ENCODE measurements around the gene RASSF5. TPM values are rescaled to one million over a fixed set of nuclear protein-coding genes. Genes with fewer than 3 reads are reported as not detected.
"Not testable (repeated sequence)": the region's sequence is repeated elsewhere in the genome, so short reads cannot be mapped to it uniquely, and the experiment has no call there.

Gene RASSF5
- total RNA-seq, 1 experiment from 2014 or later, result 0.68 TPM

- in situ Hi-C loops (cut with HindIII; ENCODE audit: low sequenced_read_pairs), result no loop called here
- no peak for DNase-seq (ENCODE audit: low spot score)
Measured at GRCh38 chr1:206578068-206578977, 71.0 kb downstream of the RASSF5 start.

DNA sequence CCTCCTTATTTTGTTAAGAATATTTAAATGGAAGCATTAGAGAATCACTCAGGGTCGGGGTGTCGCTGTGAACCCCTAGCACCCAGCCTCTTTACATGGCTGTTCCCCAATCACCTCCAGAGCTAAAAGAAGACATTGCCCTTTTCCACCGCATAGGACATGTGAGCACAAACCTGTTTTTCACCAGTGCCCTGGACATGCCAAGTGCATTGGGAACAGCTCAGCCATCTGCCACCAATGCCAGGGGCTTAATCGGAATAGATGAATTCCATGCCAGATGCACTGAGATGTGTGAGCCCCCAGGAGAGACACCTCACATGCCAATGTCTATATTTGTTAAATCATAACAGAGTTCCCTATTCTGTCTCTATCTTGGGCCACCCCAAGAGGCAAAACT is 71.6 kb downstream of the RASSF5 start:
- in situ Hi-C loops (cut with HindIII; ENCODE audit: low sequenced_read_pairs), result no loop called here
- DNase-seq (ENCODE audit: low spot score), result peak; percentile 15

DNA sequence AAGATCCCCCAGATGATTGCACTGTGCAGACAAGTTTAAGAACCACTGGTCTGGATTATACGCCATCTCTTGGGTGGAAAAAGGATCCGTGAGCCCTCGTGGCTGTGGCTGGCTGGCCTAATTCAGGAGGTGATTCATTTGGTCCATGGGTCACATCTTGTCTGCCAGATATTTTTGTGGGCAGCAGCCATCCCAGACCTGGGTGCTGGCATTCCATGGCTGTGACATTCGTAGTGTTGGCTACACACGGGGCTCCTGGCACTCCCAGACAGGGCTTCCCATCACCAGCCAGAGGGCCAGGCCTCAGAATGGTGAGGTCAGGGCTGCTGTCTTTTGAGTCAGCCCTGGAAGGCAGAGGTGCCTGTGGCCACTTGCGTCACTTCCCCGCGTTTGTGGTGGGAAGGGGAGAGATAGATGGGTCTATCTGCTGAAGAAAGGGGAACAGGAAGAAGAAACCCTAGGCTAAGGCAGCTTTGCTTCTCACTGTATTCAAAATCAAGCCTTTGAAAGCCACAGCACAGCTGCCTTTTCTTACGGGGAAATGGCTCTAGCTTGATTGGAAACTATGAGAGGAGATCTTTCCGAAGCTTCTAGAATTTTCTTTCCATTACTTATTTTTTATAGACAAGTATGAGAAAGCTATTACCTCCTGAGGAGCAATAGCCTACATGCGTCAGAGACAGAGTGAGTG is 72.6 kb downstream of the RASSF5 start:
- in situ Hi-C loops (cut with HindIII; ENCODE audit: low sequenced_read_pairs), result no loop called here
- no peak for DNase-seq (ENCODE audit: low spot score)

- in situ Hi-C loops (cut with HindIII; ENCODE audit: low sequenced_read_pairs), result no loop called here
- DNase-seq (ENCODE audit: low spot score), result no peak
Measured at GRCh38 chr1:206580438-206581113, 73.2 kb downstream of the RASSF5 start.

GRCh38 chr1:206581114-206581497 is 73.8 kb downstream of the RASSF5 start:
- DNase-seq (ENCODE audit: low spot score); in situ Hi-C loops (cut with HindIII; ENCODE audit: low sequenced_read_pairs): not testable (repeated sequence)

DNA sequence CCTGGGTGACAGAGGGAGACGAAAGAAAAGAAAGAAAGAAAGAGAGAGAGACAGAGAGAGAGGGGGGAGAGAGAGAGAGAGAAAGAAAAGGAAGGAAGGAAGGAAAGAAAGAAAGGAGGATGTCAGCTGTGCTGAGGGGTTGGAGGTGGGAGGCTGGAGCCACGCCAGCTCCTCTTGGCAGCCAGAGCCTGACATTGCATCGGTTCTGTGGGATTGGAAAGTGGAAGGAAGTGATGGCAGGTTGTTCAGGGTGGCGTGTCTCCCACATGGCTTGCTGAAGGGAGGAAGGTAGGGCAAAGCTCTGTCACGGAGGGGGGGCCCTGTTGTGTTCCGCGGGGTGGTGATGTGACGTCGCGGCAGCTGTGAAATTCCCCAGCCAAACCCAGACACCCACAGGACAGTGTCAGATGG is 74.2 kb downstream of the RASSF5 start:
- in situ Hi-C loops (cut with HindIII; ENCODE audit: low sequenced_read_pairs), result no loop called here
- no peak for DNase-seq (ENCODE audit: low spot score)

GRCh38 chr1:206582537-206582936 is 75.2 kb downstream of the RASSF5 start:
- DNase-seq (ENCODE audit: low spot score), result no peak
- in situ Hi-C loops (cut with HindIII; ENCODE audit: low sequenced_read_pairs), result no loop called here

GRCh38 chr1:206582971-206583706 is 75.8 kb downstream of the RASSF5 start:
- no peak for DNase-seq (ENCODE audit: low spot score)
- in situ Hi-C loops (cut with HindIII; ENCODE audit: low sequenced_read_pairs), result no loop called here

DNA sequence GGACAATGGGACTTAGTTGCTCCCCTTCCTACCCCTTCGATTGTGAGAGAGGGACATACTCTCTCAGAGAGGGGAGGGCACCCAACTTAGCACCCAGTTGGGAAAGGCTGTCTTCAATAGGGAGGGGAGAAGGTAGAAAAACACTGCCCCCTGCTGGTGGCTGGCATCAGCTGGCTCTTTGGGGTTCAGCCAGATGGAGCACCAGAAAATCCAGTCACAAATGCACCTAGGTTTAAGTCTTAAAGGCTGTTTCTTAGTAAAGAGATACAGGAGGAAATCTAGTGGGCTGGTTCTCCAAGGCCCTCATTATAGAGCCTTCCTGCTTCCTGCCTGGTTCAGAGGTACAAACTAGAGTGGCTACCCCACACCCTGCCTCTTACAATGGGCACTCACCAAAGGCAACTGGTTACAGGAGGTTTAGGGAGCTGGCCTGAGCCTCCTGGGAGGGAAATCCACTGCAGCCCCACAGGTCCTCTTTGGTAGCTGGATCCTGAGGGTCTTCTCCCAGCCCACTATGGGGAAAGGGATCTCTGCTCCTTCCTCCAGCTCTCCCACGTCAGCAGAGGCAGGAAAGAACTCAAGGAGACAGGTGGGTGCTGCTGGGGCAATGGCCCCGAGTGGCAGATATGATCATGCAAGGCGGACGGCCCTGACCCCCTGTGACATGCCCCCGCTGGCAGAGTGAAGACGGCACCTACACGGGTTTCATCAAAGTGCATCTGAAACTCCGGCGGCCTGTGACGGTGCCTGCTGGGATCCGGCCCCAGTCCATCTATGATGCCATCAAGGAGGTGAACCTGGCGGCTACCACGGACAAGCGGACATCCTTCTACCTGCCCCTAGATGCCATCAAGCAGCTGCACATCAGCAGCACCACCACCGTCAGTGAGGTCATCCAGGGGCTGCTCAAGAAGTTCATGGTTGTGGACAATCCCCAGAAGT is 76.6 kb downstream of the RASSF5 start:
- in situ Hi-C loops (cut with HindIII; ENCODE audit: low sequenced_read_pairs), result no loop called here
- DNase-seq (ENCODE audit: low spot score), result peak; percentile 76

DNA sequence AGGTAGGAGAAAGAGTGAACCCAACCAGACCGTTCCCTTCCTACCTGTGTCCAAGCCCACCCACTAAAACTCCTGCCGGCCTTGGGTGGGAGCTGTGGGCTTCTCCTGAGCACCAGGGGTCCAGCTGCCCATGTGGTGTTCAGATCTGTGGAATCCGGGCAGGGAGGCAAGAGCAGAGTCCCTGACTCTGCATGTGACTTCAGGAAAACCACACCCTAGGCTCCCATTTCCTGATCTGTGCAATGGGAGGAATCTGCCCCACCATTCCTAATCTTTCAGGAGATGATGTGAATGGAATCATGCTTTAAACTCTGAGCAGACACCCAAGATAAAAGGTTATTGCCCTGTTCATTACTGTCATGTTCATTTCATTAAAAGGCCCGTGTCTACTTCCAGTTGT is 77.4 kb downstream of the RASSF5 start:
- no peak for DNase-seq (ENCODE audit: low spot score)
- in situ Hi-C loops (cut with HindIII; ENCODE audit: low sequenced_read_pairs), result no loop called here

- no peak for DNase-seq (ENCODE audit: low spot score)
- in situ Hi-C loops (cut with HindIII; ENCODE audit: low sequenced_read_pairs), result no loop called here
Measured at GRCh38 chr1:206586501-206587445, 79.4 kb downstream of the RASSF5 start.

DNA sequence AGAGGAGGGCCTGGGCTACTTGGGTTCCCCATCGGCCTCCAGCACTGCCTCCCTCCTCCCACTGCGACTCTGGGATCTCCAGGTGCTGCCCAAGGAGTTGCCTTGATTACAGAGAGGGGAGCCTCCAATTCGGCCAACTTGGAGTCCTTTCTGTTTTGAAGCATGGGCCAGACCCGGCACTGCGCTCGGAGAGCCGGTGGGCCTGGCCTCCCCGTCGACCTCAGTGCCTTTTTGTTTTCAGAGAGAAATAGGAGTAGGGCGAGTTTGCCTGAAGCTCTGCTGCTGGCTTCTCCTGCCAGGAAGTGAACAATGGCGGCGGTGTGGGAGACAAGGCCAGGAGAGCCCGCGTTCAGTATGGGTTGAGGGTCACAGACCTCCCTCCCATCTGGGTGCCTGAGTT is 80.6 kb downstream of the RASSF5 start:
- in situ Hi-C loops (cut with HindIII; ENCODE audit: low sequenced_read_pairs), result no loop called here

GRCh38 chr1:206588492-206588891 is 81.2 kb downstream of the RASSF5 start:
- DNase-seq (ENCODE audit: low spot score), result no peak
- in situ Hi-C loops (cut with HindIII; ENCODE audit: low sequenced_read_pairs), result no loop called here

More for the DNA sequence above, 80.6 kb downstream of the RASSF5 start:
- DNase-seq (ENCODE audit: low spot score), result no peak

DNA sequence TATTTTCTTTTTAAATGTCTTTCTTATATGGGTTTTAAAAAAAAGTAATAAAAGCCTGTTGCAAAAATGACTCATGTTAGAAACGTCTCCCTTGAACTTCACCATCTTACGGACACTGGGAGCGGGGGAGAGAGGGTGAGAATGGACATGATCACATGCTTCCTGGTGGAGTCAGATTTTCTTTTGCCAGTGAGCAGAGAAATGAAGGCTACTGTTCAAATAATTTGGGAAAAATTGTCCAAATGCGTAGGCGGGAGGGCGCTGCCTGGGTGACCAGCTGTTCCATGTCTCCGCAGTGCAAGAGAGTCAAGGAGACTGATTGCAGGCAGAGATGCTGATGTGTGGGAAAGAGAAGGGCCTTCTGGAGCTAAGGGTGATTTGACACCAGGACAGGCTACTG is 81.9 kb downstream of the RASSF5 start:
- DNase-seq (ENCODE audit: low spot score), result no peak
- in situ Hi-C loops (cut with HindIII; ENCODE audit: low sequenced_read_pairs), result no loop called here

DNA sequence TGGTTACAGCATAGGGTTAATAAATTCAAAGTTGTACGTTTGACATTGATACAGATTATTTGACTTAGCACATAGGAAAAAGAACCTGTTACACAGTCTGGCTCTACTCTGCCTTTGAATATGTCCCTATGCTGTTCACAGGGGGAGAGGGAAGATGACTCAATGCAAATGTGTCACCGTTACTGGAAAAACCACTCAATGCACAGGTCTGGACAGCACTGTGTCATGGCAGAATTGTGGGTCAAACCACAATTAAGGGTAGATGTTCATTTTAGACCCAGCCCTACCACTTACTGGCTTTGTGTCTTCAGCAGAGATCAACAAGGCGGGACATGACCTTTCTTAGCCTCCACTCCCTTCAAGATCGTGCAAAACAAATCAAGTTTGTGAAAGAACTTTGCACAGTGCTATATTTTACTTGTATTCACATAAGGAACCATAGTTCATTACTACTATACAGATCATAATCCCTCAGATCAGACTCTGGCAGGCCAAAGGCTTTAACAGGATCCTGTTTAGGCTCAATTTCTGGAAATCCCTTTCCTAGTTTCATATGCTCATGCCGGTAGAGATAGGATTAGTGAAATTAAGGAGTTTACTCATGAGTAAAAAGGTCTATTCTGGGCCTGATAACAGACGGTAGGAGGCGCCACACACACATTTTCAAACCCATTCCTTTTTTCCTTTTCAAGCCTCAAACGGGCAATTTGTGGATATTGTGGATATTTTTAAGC is 82.9 kb downstream of the RASSF5 start:
- no peak for DNase-seq (ENCODE audit: low spot score)
- in situ Hi-C loops (cut with HindIII; ENCODE audit: low sequenced_read_pairs), result no loop called here

DNA sequence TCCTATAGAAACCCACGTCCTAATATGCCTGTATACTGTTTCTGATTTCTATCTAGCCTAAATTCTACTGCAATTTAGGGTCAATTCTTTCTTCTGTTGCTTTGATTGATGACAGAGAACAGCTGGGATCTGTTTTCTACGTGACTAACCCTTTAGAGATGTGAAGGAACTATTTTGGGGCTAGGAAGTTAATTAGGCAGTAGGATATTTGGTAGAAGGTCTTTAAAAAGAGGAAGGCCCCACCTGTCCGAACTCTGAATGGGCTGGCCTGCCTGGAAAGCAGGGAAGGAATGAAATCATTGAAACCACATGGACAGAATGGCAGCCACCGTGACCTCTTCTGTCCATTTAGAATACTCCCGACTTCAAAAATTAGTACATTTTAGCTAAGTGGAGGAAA is 83.9 kb downstream of the RASSF5 start:
- in situ Hi-C loops (cut with HindIII; ENCODE audit: low sequenced_read_pairs), result no loop called here
- no peak for DNase-seq (ENCODE audit: low spot score)

- in situ Hi-C loops (cut with HindIII; ENCODE audit: low sequenced_read_pairs), result no loop called here
- no peak for DNase-seq (ENCODE audit: low spot score)
Measured at GRCh38 chr1:206591696-206592095, 84.4 kb downstream of the RASSF5 start.

Data from G401 (cell line).